ENCODE measurements around the gene EVPL.

EVPL gene

DNA sequence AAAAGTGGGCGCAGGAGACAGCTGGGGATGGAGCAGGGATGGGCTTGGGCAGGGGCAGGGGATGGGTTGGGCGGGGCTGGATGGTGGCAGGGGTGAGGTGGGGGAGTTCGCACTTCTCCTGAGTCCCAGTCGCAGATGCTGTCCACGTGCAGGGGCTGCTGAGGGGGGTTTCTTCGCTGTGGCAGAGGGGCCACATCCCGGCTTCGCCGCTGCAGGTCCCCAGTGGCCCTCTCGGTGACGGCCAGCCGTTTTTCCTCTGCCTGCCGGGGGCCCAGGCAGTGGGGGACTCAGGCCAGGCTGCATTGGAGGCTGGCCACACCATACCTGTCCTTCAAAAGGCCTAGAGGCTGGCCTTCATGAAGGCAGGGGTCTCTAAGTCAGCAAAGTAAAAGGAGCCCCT is 8.3 kb downstream of the EVPL start:
- no peak for DNase-seq (ENCODE audit: extremely low read depth in 1 of 2, low read depth in 1 of 2)

- no peak for DNase-seq (ENCODE audit: extremely low read depth in 1 of 2, low read depth in 1 of 2)
Measured at GRCh38 chr17:76018340-76018680, 8.8 kb downstream of the EVPL start.

DNA sequence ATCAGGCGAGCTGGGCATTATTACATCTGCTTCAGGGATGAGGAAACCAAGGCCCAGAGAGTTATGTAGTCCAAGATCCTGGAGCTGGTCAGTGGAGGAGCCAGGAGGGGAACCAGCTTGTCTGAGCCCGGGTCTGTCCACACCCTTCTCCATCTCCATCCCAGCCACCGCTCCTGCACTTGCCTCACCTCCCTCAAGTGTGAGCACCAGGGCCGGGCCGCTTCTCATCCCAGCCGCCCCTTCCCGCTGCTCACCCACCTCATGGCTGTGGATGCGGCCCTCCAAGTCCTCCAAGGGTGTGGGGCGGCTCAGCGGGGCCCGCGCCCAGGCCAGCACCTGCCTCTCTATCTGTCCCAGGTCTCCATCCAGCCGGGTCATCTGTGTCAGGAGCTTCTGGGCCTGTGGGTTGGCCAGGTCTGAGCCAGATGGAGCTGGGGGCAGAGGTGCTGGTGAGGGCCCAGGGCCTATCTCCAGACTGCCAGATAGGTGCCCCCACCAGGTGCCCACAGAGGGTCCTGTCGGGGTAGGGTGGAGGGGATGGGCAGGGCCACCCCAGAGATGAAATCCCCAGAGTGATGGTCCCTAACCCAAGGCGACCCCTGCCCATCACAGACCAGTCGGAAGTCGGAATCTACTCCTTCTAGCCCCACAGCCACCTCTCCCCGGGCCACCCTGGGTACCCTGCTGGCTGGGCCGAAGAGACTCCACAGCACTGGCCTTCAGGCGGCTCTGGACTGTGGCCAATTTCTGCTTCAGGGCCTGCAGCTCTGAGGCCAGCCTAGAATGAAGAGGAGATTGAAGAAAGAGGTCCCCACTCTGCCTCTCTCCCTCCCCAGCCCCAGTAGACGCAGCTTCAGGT is 9.4 kb downstream of the EVPL start:
- DNase-seq (ENCODE audit: extremely low read depth in 1 of 2, low read depth in 1 of 2): no peak

DNA sequence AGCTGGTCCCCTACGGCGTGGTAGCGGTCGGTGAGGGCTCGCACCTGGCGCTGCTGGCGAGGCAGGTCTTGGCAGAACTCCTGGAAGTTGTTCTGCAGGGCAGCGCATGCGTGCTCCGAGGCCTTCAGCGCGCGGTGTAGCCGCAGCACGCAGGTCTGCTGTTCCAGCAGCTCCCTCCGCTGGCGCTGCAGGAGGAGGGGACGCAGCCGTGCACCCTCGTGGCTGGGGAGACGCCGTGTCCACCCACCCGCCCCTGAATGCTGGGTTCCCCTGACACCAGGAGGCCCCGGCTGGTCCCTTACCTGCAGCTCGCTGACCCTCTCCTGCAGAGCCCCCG is 12.2 kb downstream of the EVPL start:
- DNase-seq (ENCODE audit: extremely low read depth in 1 of 2, low read depth in 1 of 2): no peak

GRCh38 chr17:76014100-76014924 is 12.8 kb downstream of the EVPL start:
- peak; percentile 55 to 60 for DNase-seq (ENCODE audit: extremely low read depth in 1 of 2, low read depth in 1 of 2)

GRCh38 chr17:76013377-76013932 is 13.7 kb downstream of the EVPL start:
- no peak for DNase-seq (ENCODE audit: extremely low read depth in 1 of 2, low read depth in 1 of 2)

- no peak for DNase-seq (ENCODE audit: extremely low read depth in 1 of 2, low read depth in 1 of 2)
Measured at GRCh38 chr17:76011951-76012350, 15.2 kb downstream of the EVPL start.

DNA sequence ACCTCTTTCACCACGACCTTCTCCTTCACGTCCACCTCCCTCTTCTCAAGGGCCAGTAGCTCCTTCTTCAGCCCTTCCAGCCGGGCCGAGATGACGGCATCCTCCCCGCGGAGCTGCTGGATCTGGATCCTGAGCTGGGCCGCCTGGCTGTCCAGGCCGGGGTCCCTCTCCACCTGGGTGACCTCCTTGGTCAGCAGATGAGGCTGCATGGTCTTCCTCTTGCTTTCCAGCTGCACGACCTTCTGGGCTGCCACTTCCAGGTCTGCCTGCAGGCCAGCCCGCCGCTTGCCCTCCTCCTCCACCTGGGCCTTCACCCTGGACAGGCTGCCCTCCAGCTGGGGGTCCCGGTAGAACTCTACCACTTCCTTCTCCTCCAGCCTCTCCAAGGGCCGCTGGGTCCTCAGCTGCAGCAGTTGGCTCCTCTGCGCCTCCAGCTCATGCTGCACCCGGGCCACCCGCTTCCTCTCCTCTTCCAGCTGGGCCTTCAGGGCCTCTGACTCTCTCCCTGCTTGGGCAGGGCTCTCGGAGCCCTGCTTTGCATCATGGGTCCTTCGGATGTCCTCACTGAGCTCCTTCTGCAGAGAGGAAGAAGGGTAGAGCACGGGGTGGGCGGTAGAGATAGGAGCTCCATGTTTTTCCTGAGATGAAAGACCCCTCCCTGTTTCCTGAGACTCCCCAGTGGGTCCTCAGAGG is 17.0 kb downstream of the EVPL start:
- DNase-seq (ENCODE audit: extremely low read depth in 1 of 2, low read depth in 1 of 2): no peak

GRCh38 chr17:76009447-76009846 is 17.7 kb downstream of the EVPL start:
- no peak for DNase-seq (ENCODE audit: extremely low read depth in 1 of 2, low read depth in 1 of 2)

- no peak for DNase-seq (ENCODE audit: extremely low read depth in 1 of 2, low read depth in 1 of 2)
Measured at GRCh38 chr17:76008630-76009425, 18.3 kb downstream of the EVPL start.

- DNase-seq (ENCODE audit: extremely low read depth in 1 of 2, low read depth in 1 of 2): no peak
Measured at GRCh38 chr17:76008208-76008607, 18.9 kb downstream of the EVPL start.

- DNase-seq (ENCODE audit: extremely low read depth in 1 of 2, low read depth in 1 of 2): no peak
Measured at GRCh38 chr17:76007850-76008165, 19.3 kb downstream of the EVPL start.

DNA sequence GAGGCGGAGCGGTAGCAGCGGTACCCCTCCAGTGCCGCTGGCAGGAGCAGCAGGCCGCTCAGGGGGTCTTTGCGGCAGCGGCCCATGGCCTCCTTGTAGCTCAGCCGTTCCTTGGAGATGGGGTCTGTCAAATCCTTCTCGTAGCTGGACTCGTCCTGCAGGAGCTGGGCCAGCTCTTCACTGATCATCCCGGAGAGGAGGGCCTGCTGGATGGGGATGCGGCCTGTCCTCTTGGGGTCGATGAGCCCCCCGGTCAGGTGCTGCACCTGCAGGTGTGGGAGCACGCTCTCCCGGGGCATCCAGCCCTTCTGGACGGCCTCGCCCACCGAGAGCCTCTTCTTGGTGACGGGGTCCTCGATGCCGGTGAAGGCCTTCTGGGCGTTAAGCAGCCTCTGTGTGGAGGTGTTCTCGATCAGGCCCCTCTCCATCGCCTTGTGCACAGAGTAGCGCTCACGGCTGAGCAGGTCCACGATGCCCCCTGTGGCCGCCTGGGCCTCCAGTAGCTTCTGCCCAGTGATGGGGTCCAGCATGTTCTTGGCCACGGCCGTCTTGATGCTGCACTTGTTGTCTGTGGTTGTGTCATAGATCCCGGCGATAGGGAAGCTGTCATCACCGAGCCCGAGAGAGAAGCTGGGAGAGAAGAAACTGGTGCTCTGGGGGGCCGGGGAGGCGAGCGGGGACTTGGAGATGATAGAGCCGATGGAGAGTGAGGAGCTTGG is 19.8 kb downstream of the EVPL start:
- no peak for DNase-seq (ENCODE audit: extremely low read depth in 1 of 2, low read depth in 1 of 2)

- peak; percentile 30 to 65 for DNase-seq (ENCODE audit: extremely low read depth in 1 of 2, low read depth in 1 of 2)
Measured at GRCh38 chr17:76005263-76006149, 21.6 kb downstream of the EVPL start.

- no peak for DNase-seq (ENCODE audit: extremely low read depth in 1 of 2, low read depth in 1 of 2)
Measured at GRCh38 chr17:76004750-76005262, 22.3 kb downstream of the EVPL start.

DNA sequence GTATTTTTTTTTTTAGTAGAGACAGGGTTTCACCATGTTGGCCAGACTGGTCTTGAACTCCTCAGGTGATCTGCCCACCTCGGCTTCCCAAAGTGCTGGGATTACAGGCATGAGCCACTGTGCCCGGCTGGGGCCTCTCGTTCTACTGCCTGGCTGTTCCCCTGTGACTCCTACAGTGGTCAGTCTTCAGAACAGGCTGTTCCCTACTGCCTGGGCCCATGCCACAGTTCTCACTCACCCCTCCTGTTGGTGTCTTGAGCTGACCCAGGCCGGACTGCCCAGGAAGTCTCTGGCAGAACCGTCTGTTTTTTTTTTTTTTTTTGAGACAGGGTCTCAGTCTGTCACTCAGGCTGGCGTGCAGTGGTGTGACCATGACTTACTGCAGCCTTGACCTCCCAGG is 23.2 kb downstream of the EVPL start:
- no peak for DNase-seq (ENCODE audit: extremely low read depth in 1 of 2, low read depth in 1 of 2)

DNA sequence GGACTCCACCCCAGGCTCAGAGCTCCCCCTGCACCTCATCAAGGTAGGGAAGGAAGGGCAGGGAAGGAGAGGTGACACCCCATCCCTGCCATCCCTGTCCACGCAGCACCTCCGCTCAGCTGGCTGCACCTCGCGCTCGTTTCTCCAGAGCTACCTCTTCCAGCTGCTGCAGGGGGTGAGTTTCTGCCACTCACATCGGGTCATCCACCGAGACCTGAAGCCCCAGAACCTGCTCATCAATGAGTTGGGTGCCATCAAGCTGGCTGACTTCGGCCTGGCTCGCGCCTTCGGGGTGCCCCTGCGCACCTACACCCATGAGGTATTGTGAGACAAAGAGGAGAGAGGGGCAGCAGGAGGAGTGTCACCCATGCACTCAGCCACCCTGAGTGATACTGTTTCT is 25.0 kb downstream of the EVPL start:
- DNase-seq (ENCODE audit: extremely low read depth in 1 of 2, low read depth in 1 of 2): no peak

DNA sequence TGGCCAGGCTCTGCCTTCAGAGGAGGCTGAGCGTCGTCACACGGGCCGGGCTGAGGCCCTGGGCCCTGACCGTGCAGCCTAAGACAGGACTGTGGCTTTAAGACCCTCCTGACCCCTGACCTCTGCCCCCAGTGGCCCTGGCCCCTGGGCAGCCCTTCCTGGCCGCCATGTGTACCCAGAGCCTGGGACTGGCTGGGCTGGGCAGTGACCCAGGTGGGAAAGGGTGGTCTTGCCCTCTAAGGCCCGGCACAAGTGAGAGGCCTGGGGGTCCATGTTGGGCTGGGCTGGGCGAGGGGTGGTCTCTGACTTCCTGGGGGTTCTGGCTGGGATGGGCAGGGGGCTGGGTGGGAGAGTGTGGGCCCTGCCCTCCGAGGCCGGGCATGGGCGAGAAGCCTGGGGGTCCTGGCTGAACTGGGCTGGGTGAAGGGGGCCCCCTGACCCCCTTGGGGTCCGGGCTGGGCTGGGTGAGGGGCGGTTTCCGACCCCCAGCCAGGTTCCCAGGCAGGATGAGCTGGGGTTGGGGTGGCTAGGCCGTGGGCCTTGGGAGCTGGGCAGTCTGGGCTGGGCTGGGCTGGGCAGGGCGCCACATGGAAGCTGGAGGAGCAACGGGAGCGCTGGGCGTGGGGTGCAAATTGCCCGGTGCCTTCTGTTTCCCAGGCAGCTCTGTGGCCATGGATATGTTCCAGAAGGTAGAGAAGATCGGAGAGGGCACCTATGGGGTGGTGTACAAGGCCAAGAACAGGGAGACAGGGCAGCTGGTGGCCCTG is 26.2 kb downstream of the EVPL start, which contains the start of gene CDK3:
Gene CDK3 (plus strand): TSS at position 101 of the 767 bp plus-strand sequence. CDS start 571 bp downstream, at position 672.
- DNase-seq (ENCODE audit: extremely low read depth in 1 of 2, low read depth in 1 of 2): no peak

Data from stimulated activated CD8-positive, alpha-beta memory T cell treated with anti-CD3 and anti-CD28 coated beads, Interleukin-7, amount 100 ng/mL, for 48 hours (primary cell).